ENCODE results near the gene RABGAP1L.
"Not testable (repeated sequence)": the region's sequence is repeated elsewhere in the genome, so short reads cannot be mapped to it uniquely, and the experiment has no call there.

Gene RABGAP1L

GRCh38 chr1:174637487-174637886, 478.2 kb downstream of the RABGAP1L start:
- H3K9me3 ChIP-seq (ENCODE audit: insufficient read depth, low read depth, low read length): no peaks in the 10 kb centered on the region
- no peak overlapping the region for H3K4me3 ChIP-seq (ENCODE audit: low read length)
- no peaks in the 10 kb centered on the region for H3K36me3 ChIP-seq (ENCODE audit: insufficient read depth, low read depth, low read length)
- no peaks in the 10 kb centered on the region for H3K27me3 ChIP-seq (ENCODE audit: insufficient read depth, low read length)
- H3K4me1 ChIP-seq (ENCODE audit: insufficient read depth, low read length): no peaks in the 10 kb centered on the region
- H3K9ac ChIP-seq (ENCODE audit: low read depth, low read length): no peak overlapping the region
- H3K27ac ChIP-seq (ENCODE audit: low read length): no peak overlapping the region

- Histone ChIP-seq H3K27ac (ENCODE audit: low read length) (no peak overlapping the region), H3K4me1 (ENCODE audit: insufficient read depth, low read length) (no peaks in the 10 kb centered on the region), H3K9me3 (ENCODE audit: insufficient read depth, low read depth, low read length) (no peaks in the 10 kb centered on the region), H3K36me3 (ENCODE audit: insufficient read depth, low read depth, low read length) (no peaks in the 10 kb centered on the region), H3K27me3 (ENCODE audit: insufficient read depth, low read length) (no peaks in the 10 kb centered on the region), H3K9ac (ENCODE audit: low read depth, low read length) (no peak overlapping the region), H3K4me3 (ENCODE audit: low read length) (no peak overlapping the region)
Observed at GRCh38 chr1:174639461-174639860, 480.1 kb downstream of the RABGAP1L start.

GRCh38 chr1:174640783-174641182, 481.5 kb downstream of the RABGAP1L start:
- Histone ChIP-seq H3K4me3 (ENCODE audit: low read length) (no peak overlapping the region), H3K4me1 (ENCODE audit: insufficient read depth, low read length) (no peaks in the 10 kb centered on the region), H3K27me3 (ENCODE audit: insufficient read depth, low read length) (no peaks in the 10 kb centered on the region), H3K9ac (ENCODE audit: low read depth, low read length) (no peak overlapping the region), H3K9me3 (ENCODE audit: insufficient read depth, low read depth, low read length) (no peaks in the 10 kb centered on the region), H3K36me3 (ENCODE audit: insufficient read depth, low read depth, low read length) (no peaks in the 10 kb centered on the region), H3K27ac (ENCODE audit: low read length) (no peak overlapping the region)

GRCh38 chr1:174642393-174642792, 483.1 kb downstream of the RABGAP1L start:
- no peak overlapping the region for H3K9ac ChIP-seq (ENCODE audit: low read depth, low read length)
- no peak overlapping the region for H3K27ac ChIP-seq (ENCODE audit: low read length)
- no peak overlapping the region for H3K4me3 ChIP-seq (ENCODE audit: low read length)
- no peaks in the 10 kb centered on the region for H3K4me1 ChIP-seq (ENCODE audit: insufficient read depth, low read length)
- no peaks in the 10 kb centered on the region for H3K9me3 ChIP-seq (ENCODE audit: insufficient read depth, low read depth, low read length)
- H3K36me3 ChIP-seq (ENCODE audit: insufficient read depth, low read depth, low read length): no peaks in the 10 kb centered on the region
- no peaks in the 10 kb centered on the region for H3K27me3 ChIP-seq (ENCODE audit: insufficient read depth, low read length)

- Histone ChIP-seq H3K4me1 (ENCODE audit: insufficient read depth, low read length) (no peaks in the 10 kb centered on the region), H3K9ac (ENCODE audit: low read depth, low read length) (no peak overlapping the region), H3K4me3 (ENCODE audit: low read length) (no peak overlapping the region), H3K36me3 (ENCODE audit: insufficient read depth, low read depth, low read length) (no peaks in the 10 kb centered on the region), H3K9me3 (ENCODE audit: insufficient read depth, low read depth, low read length) (no peaks in the 10 kb centered on the region), H3K27me3 (ENCODE audit: insufficient read depth, low read length) (no peaks in the 10 kb centered on the region), H3K27ac (ENCODE audit: low read length) (no peak overlapping the region)
Observed at GRCh38 chr1:174643206-174643605, 483.9 kb downstream of the RABGAP1L start.

GRCh38 chr1:174649572-174649971, 490.3 kb downstream of the RABGAP1L start:
- H3K9me3 ChIP-seq (ENCODE audit: insufficient read depth, low read depth, low read length); H3K27ac ChIP-seq (ENCODE audit: low read length); H3K36me3 ChIP-seq (ENCODE audit: insufficient read depth, low read depth, low read length); H3K4me1 ChIP-seq (ENCODE audit: insufficient read depth, low read length); H3K27me3 ChIP-seq (ENCODE audit: insufficient read depth, low read length); H3K9ac ChIP-seq (ENCODE audit: low read depth, low read length); H3K4me3 ChIP-seq (ENCODE audit: low read length): not testable (repeated sequence)

- H3K27me3 ChIP-seq (ENCODE audit: insufficient read depth, low read length): no peaks in the 10 kb centered on the region
- H3K9me3 ChIP-seq (ENCODE audit: insufficient read depth, low read depth, low read length): peaks cover 6% of the 10 kb centered on the region; the same call in 1 of the 2 replicates
- peaks cover 9% of the 10 kb centered on the region; the same call in 1 of the 2 replicates for H3K4me1 ChIP-seq (ENCODE audit: insufficient read depth, low read length)
- H3K27ac ChIP-seq (ENCODE audit: low read length): no peak overlapping the region
- H3K4me3 ChIP-seq (ENCODE audit: low read length): no peak overlapping the region
- H3K36me3 ChIP-seq (ENCODE audit: insufficient read depth, low read depth, low read length): no peaks in the 10 kb centered on the region
- peak overlapping the region; percentile 33; the same call in 1 of the 2 replicates for H3K9ac ChIP-seq (ENCODE audit: low read depth, low read length)
Observed at GRCh38 chr1:174652569-174653280, 493.4 kb downstream of the RABGAP1L start.

GRCh38 chr1:174654560-174654959, 495.2 kb downstream of the RABGAP1L start:
- Histone ChIP-seq H3K27ac (ENCODE audit: low read length) (no peak overlapping the region), H3K27me3 (ENCODE audit: insufficient read depth, low read length) (no peaks in the 10 kb centered on the region), H3K9ac (ENCODE audit: low read depth, low read length) (no peak overlapping the region), H3K4me1 (ENCODE audit: insufficient read depth, low read length) (peaks cover 9% of the 10 kb centered on the region; the same call in 1 of the 2 replicates), H3K9me3 (ENCODE audit: insufficient read depth, low read depth, low read length) (peaks cover 7% of the 10 kb centered on the region; the same call in 1 of the 2 replicates), H3K4me3 (ENCODE audit: low read length) (no peak overlapping the region), H3K36me3 (ENCODE audit: insufficient read depth, low read depth, low read length) (no peaks in the 10 kb centered on the region)

- Histone ChIP-seq H3K27ac (ENCODE audit: low read length) (no peak overlapping the region), H3K4me3 (ENCODE audit: low read length) (no peak overlapping the region)
Observed at GRCh38 chr1:174656409-174657059, 497.2 kb downstream of the RABGAP1L start.

GRCh38 chr1:174657411-174657810, 498.1 kb downstream of the RABGAP1L start:
- Histone ChIP-seq H3K9me3 (ENCODE audit: insufficient read depth, low read depth, low read length) (peaks cover 7% of the 10 kb centered on the region; the same call in 1 of the 2 replicates), H3K4me1 (ENCODE audit: insufficient read depth, low read length) (peaks cover 8% of the 10 kb centered on the region; the same call in 1 of the 2 replicates), H3K4me3 (ENCODE audit: low read length) (no peak overlapping the region)

More at GRCh38 chr1:174656409-174657059, 497.2 kb downstream of the RABGAP1L start:
- H3K9me3 ChIP-seq (ENCODE audit: insufficient read depth, low read depth, low read length): peaks cover 7% of the 10 kb centered on the region; the same call in 1 of the 2 replicates
- no peak overlapping the region for H3K9ac ChIP-seq (ENCODE audit: low read depth, low read length)
- H3K36me3 ChIP-seq (ENCODE audit: insufficient read depth, low read depth, low read length): no peaks in the 10 kb centered on the region
- peaks cover 9% of the 10 kb centered on the region; the same call in 1 of the 2 replicates for H3K4me1 ChIP-seq (ENCODE audit: insufficient read depth, low read length)
- H3K27me3 ChIP-seq (ENCODE audit: insufficient read depth, low read length): no peaks in the 10 kb centered on the region

GRCh38 chr1:174657893-174658292, 498.6 kb downstream of the RABGAP1L start:
- H3K27me3 ChIP-seq (ENCODE audit: insufficient read depth, low read length): no peaks in the 10 kb centered on the region
- H3K4me1 ChIP-seq (ENCODE audit: insufficient read depth, low read length): peaks cover 4% of the 10 kb centered on the region; the same call in 1 of the 2 replicates
- no peak overlapping the region for H3K27ac ChIP-seq (ENCODE audit: low read length)
- no peak overlapping the region for H3K9ac ChIP-seq (ENCODE audit: low read depth, low read length)
- H3K9me3 ChIP-seq (ENCODE audit: insufficient read depth, low read depth, low read length): peaks cover 7% of the 10 kb centered on the region; the same call in 1 of the 2 replicates
- H3K36me3 ChIP-seq (ENCODE audit: insufficient read depth, low read depth, low read length): no peaks in the 10 kb centered on the region
- no peak overlapping the region for H3K4me3 ChIP-seq (ENCODE audit: low read length)

More at GRCh38 chr1:174657411-174657810, 498.1 kb downstream of the RABGAP1L start:
- Histone ChIP-seq H3K27ac (ENCODE audit: low read length) (no peak overlapping the region), H3K9ac (ENCODE audit: low read depth, low read length) (no peak overlapping the region), H3K36me3 (ENCODE audit: insufficient read depth, low read depth, low read length) (no peaks in the 10 kb centered on the region), H3K27me3 (ENCODE audit: insufficient read depth, low read length) (no peaks in the 10 kb centered on the region)

GRCh38 chr1:174659823-174660222, 500.5 kb downstream of the RABGAP1L start:
- no peaks in the 10 kb centered on the region for H3K27me3 ChIP-seq (ENCODE audit: insufficient read depth, low read length)
- H3K9me3 ChIP-seq (ENCODE audit: insufficient read depth, low read depth, low read length): peaks cover 7% of the 10 kb centered on the region; the same call in 1 of the 2 replicates
- H3K36me3 ChIP-seq (ENCODE audit: insufficient read depth, low read depth, low read length): no peaks in the 10 kb centered on the region
- H3K27ac ChIP-seq (ENCODE audit: low read length): no peak overlapping the region
- no peaks in the 10 kb centered on the region for H3K4me1 ChIP-seq (ENCODE audit: insufficient read depth, low read length)
- no peak overlapping the region for H3K9ac ChIP-seq (ENCODE audit: low read depth, low read length)
- H3K4me3 ChIP-seq (ENCODE audit: low read length): no peak overlapping the region

Data from iPS-20b (cell line).